C4-2B (cell line): ENCODE results near the gene APIP.

Experiments used
- H3K27ac ChIP-seq: fragments of 450-650 bp; 2 replicates; pipeline ENCODE4 v1.5.1; 2017
- ZFX ChIP-seq: fragments of 450-650 bp; IDR thresholded peaks from 2 replicates; pipeline ENCODE4 v1.6.1; 2017
- TF ChIP-seq, protein P1 (sequence below): fragments of 450-650 bp; conservative IDR thresholded peaks from 2 replicates; pipeline ENCODE4 v1.5.1; 2017; ENCODE audit warnings: mild to moderate bottlenecking

Gene APIP

DNA sequence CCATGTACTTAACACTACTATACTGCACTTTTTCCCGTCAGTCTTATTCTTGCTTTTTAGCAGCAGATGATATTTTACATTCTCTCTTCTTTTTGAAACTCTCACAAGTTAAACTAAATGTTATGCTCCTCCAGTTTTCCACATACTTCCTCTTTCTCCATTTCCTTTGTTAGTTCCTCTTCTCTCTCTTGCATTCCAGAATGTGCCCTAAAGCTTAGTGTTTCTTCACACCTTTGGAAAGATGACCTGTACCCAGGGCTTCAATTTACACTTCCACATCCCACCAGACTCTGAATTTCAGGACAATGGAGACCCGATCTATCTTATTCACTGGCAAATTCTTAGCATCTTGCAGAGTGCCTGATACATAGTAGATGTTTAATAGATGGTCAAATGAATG lies 51.8 kb downstream of the APIP start:
- no peak overlapping the region for H3K27ac ChIP-seq
- TF ChIP-seq, protein P1, sequence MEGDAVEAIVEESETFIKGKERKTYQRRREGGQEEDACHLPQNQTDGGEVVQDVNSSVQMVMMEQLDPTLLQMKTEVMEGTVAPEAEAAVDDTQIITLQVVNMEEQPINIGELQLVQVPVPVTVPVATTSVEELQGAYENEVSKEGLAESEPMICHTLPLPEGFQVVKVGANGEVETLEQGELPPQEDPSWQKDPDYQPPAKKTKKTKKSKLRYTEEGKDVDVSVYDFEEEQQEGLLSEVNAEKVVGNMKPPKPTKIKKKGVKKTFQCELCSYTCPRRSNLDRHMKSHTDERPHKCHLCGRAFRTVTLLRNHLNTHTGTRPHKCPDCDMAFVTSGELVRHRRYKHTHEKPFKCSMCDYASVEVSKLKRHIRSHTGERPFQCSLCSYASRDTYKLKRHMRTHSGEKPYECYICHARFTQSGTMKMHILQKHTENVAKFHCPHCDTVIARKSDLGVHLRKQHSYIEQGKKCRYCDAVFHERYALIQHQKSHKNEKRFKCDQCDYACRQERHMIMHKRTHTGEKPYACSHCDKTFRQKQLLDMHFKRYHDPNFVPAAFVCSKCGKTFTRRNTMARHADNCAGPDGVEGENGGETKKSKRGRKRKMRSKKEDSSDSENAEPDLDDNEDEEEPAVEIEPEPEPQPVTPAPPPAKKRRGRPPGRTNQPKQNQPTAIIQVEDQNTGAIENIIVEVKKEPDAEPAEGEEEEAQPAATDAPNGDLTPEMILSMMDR, result no peak
- TF ChIP-seq ZFX, result no peak

DNA sequence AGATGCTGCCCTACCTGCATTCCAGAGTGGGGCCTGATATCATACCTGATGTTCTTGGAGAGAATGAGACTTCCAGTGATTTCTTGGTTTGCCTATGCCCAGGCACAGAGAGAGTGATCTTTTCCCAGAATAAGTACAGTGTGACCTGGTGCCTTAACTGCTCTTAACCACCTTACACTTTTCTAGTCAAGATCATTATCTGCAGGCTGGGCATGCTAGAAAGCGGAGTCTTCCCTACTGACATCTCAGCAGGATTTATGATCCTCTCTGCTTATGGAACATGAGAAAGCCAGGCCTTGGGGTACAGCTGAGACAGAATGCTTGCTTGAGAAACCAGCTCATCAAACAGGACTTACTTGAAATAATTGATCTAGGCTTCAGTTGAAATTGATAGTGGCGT lies 53.1 kb downstream of the APIP start:
- no peak for TF ChIP-seq ZFX
- TF ChIP-seq, protein P1, result no peak
- no peak overlapping the region; the same call in 1 of the 2 replicates for H3K27ac ChIP-seq

DNA sequence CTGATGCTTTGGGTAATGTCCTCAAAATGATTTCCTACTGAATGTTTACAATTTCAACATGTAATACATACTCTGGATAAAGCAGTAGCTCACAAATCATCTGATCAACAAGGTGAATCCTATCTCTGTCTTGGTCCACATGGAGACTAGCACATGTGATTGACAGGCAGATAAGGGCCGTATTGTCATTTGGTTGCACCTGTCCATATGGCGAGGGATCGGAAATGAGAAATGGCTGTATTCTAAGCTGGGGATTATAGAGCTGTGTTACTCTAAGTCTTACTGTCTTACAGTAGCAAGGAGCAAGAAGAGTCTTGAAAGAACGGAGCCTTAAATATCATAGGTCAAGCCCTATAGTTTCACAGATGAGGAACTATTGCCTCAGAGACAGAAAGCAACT lies 55.7 kb downstream of the APIP start:
- H3K27ac ChIP-seq, result no peak overlapping the region
- TF ChIP-seq, protein P1, result no peak
- no peak for TF ChIP-seq ZFX

DNA sequence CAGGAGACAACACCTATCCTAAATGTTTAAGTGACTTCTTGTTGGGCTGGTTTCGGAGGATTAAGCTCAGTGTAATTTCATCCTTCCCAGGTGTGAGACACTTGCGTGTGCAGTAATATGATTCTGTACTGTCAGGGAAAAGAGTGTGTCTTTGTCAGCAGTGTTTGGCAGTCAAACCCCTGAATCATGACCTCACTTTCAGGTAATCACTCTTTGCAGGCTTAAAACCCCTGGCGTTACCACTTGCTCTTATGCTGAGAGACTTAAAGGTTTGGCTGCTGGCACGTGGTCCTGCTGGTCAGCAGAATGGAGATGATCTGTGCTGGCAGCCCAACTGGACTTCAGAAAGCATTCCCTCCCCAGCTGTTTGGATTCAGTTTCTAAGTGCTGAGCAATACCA lies 56.1 kb downstream of the APIP start:
- TF ChIP-seq ZFX, result no peak
- TF ChIP-seq, protein P1, result no peak
- H3K27ac ChIP-seq, result no peak overlapping the region

DNA sequence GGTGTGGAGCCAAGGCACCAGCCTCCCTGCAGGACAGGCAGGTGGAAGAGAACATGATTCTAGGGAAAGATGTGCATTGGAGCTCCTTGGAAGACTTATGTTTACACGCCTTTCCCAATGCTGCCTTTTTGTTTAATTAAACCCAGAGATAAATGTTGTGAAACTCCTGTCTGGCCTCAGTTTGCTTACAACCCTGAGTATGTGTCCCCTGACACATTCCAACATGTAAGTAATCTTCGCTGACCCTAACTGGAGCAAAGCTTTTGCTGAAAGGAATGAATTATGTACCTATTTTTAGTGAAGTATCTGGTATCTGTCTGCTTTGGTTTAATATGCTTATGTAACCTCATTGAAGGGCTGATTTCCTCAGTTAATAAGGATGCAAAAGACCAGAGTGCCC lies 56.7 kb downstream of the APIP start:
- TF ChIP-seq, protein P1, result no peak
- no peak for TF ChIP-seq ZFX

DNA sequence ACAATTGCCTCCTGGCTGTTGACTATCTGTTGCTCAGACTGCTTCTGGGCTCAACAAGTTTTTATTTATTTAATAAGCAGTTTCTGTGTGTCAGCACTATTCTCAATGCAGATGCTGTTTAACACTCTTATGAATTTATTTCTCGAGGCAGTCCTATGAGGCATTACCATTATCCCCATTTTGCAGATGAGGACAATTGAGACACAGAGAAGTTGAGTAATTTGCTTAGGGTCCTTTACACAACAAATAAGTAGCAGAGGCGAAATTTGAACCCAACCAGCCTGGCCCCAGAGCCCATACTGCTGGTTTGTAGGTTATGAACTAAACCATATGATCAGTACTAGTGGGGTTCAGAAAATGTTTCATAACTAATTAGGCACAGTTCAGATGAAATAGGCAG lies 58.7 kb downstream of the APIP start:
- TF ChIP-seq ZFX, result no peak
- TF ChIP-seq, protein P1, result no peak

More for the DNA sequence above, 56.7 kb downstream of the APIP start:
- no peak overlapping the region for H3K27ac ChIP-seq

DNA sequence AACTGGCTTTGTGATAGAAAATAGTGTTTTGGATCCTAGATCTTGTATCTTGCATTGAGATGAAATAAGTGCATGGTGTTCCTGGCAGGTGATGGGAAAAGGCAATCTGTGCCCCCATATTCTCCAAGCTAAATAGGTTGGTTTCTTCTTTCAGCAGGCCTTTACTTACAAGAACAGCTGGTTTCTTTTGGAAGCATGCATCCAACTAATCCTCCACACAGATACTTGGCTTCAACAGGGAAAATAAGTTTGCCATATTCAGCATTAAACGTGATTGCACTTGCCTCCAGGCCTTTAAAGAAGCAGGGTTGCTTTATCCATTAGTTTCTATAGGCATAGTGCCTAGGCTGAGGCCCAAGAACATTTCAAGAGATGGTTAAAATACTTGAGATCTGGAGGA lies 59.9 kb downstream of the APIP start:
- H3K27ac ChIP-seq, result no peak overlapping the region
- TF ChIP-seq, protein P1, result no peak
- no peak for TF ChIP-seq ZFX

More for the DNA sequence above, 58.7 kb downstream of the APIP start:
- H3K27ac ChIP-seq, result no peak overlapping the region
